C4-2B (cell line): ENCODE data around the gene BYSL.

Experiments used
- CTCF ChIP-seq: fragments of 450-650 bp; conservative IDR thresholded peaks from 2 replicates; pipeline ENCODE4 v1.5.1; 2017; ENCODE audit warnings: mild to moderate bottlenecking
- ZFX ChIP-seq: fragments of 450-650 bp; IDR thresholded peaks from 2 replicates; pipeline ENCODE4 v1.6.1; 2017

GRCh38 chr6:41878961-41879405 lies 42.3 kb upstream of the BYSL start:
- TF ChIP-seq CTCF: no peak
- no peak for TF ChIP-seq ZFX
